Epithelial cell of proximal tubule (primary cell): ENCODE measurements around the gene KIAA1671. TPM values are rescaled to one million over a fixed set of nuclear protein-coding genes. Genes with fewer than 3 reads are reported as not detected.
A peak's percentile ranks its signal among the peaks of the same experiment; 100 is the strongest.

Source experiments
- DNase-seq: peaks from one replicate; pipeline ENCODE4 v3.0.0-alpha.2; 2011; ENCODE audit warnings: low read depth
- H3K4me3 ChIP-seq: 2 replicates; pipeline ENCODE4 v1.5.1; 2011; ENCODE audit warnings: low read depth, mild to moderate bottlenecking, low read length
- total RNA-seq: library from RNA; depleted of rRNA; stranded (reverse); fragments of >200 nt; gene quantifications from 2 replicates; pipeline ENCODE4 v1.2.3, GENCODE V29; 2015
- TF ChIP-seq, protein P1 (sequence below): conservative IDR thresholded peaks from 2 replicates; pipeline ENCODE4 v1.5.1; 2012; ENCODE audit warnings: low read depth, mild to moderate bottlenecking, low read length

KIAA1671 gene
- total RNA-seq, 1 donor from 2014 or later: 14.1 TPM

GRCh38 chr22:24962094-24962493 lies 9.6 kb downstream of the KIAA1671 start:
- DNase-seq: no peak
- TF ChIP-seq, protein P1, sequence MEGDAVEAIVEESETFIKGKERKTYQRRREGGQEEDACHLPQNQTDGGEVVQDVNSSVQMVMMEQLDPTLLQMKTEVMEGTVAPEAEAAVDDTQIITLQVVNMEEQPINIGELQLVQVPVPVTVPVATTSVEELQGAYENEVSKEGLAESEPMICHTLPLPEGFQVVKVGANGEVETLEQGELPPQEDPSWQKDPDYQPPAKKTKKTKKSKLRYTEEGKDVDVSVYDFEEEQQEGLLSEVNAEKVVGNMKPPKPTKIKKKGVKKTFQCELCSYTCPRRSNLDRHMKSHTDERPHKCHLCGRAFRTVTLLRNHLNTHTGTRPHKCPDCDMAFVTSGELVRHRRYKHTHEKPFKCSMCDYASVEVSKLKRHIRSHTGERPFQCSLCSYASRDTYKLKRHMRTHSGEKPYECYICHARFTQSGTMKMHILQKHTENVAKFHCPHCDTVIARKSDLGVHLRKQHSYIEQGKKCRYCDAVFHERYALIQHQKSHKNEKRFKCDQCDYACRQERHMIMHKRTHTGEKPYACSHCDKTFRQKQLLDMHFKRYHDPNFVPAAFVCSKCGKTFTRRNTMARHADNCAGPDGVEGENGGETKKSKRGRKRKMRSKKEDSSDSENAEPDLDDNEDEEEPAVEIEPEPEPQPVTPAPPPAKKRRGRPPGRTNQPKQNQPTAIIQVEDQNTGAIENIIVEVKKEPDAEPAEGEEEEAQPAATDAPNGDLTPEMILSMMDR: no peak
- no peak overlapping the region for H3K4me3 ChIP-seq

DNA sequence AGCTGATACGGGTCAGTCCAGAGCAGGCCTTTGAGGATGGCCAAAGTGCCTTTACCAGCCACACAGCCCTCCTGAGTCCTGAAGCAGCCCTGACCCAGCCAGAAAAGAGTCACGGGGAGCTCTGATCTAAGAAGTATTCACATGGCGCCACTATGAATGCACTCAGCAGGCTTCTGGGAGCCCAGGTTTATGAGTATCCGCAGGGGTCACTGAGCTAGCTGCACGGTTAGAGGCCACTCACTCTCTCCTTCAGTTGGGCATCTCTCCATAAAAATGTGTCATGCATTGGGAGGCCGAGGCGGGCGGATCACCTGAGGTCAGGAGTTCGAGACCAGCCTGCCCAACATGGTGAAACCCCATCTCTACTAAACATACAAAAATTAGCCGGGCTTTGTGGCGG lies 10.3 kb downstream of the KIAA1671 start:
- TF ChIP-seq, protein P1: no peak

DNA sequence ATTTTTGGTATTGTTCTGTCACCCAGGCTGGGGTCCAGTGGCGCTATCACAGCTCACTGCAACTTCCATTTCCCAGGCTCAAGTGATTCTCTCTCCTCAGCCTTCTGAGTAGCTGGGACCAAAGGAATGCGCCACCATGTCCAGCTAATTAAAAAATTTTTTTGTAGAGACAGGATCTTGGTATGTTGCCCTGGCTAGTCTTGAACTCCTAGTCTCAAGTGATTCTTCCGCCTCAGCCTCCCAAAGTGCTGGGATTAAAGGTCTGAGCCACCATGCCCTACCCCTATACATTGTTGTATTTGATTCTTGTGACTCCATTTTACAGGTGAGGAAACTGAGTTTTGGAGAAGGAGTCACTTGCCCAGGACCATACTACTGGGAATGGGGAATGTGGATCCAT lies 11.9 kb downstream of the KIAA1671 start:
- TF ChIP-seq, protein P1: no peak
- H3K4me3 ChIP-seq: no peak overlapping the region
- DNase-seq: no peak

More for the DNA sequence above, 10.3 kb downstream of the KIAA1671 start:
- no peak for DNase-seq
- no peak overlapping the region for H3K4me3 ChIP-seq

DNA sequence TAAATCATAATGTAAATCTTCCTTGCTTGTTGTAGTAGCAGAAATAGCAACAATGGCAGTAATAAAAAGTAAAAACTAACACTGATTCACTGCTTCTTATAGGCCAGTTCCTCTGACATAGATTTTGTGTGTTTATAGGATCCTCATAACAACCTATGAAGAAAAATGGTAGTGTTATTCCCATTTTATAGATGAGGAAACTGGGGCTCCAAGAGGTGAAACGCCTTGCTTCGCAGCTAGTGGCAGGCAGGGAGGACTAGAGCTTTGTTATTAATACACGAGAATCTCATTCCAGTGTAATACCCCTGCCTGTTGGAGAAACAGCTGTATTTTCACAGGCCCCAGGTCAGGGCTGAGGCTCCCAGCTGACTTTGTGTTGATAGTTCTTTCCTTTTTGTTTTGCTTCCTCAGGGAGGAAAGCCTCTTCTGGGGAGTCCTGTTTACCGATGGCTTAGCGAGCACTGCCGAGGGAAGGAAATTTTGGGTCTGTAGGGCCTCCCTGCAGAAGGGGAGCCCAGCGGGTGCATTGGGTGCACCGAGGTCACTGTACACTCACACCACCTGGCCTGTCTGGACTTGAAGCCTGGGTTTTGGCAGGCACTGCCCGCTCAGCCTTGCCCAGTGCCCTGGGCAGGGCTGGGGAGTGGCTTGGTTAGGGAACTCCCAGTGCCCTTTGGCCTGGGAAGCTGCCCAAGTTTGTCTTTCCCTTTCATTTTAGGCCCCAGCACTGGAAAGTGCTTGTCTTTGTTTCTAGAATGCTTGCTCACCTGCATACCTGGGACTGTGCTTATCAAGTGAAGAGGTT lies 13.5 kb downstream of the KIAA1671 start:
- no peak for DNase-seq
- TF ChIP-seq, protein P1: no peak
- peak overlapping the region; percentile 10 for H3K4me3 ChIP-seq

GRCh38 chr22:24968066-24968561 lies 15.6 kb downstream of the KIAA1671 start:
- no peak overlapping the region for H3K4me3 ChIP-seq
- TF ChIP-seq, protein P1: no peak
- DNase-seq: no peak

DNA sequence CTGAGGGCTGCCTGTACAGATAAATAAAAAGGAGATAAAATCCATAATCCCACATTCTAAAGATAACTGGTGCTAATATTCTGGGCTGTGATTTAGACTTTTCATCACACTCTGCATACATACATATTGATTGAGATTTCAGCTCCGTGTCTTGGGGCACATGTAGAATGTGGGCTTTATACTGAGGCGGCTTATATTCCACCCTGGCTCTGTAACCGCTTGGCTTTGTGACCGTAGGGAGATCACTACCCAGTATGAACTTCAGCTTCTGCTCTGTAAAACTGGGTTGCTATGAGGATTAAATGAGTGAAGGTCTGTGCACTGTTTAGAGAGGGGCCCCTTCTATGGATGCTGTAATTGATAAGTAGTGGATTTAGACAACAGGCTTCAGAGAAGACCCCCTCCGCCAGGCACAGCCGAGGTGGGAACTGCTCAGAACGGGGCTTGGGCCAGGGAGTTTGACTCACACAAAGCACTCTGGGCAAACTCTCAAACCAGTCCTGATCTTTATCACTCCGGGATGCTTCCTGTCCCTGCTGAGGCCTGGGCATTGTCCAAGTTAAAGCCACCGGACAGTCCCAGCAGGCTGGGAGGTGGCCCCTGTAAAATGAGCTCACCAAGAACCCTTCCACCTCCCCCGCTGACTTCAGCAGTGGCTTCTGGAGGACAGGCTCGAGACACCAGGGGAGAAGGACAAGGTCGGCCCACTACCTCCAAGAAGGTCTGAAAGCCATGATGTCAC lies 17.2 kb downstream of the KIAA1671 start:
- no peak overlapping the region for H3K4me3 ChIP-seq
- TF ChIP-seq, protein P1: no peak
- DNase-seq: no peak
